DOHH2 (cell line): ENCODE measurements around the gene TMEM30A.

Experiments
- EZH2phosphoT487 ChIP-seq: fragments of 200-600 bp; sonication (generic); IDR thresholded peaks from 2 replicates; pipeline ENCODE4 v1.6.1; 2017; ENCODE audit warnings: borderline replicate concordance, mild to moderate bottlenecking, antibody characterized with exemption, low read length, moderate library complexity, mixed read lengths
- TF ChIP-seq, protein P1 (sequence below): fragments of 200-600 bp; sonication (generic); IDR thresholded peaks from one replicate; pipeline ENCODE4 v1.5.1; 2014; ENCODE audit warnings: antibody characterized with exemption, mild to moderate bottlenecking, low read depth, low read length; ENCODE audit not compliant: poor library complexity, severe bottlenecking

DNA sequence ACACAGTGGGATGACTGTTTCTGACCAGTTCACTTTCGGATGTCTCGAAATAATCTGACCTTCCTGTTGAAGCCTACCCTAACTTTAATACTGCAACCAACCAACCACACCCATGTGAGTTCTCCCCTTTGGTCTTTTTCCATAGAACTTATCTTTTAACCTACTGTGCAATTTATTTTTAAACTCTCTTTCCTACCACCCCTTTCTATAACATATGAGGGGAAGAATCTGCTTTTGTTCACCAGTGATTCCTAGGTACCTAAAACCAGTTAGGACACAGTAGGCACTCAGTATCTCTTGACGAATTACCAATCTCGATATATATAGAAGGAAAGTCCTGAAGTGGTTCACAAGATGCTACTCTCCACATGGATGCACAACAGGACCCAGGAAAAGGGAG lies 48.0 kb downstream of the TMEM30A start:
- TF ChIP-seq, protein P1, sequence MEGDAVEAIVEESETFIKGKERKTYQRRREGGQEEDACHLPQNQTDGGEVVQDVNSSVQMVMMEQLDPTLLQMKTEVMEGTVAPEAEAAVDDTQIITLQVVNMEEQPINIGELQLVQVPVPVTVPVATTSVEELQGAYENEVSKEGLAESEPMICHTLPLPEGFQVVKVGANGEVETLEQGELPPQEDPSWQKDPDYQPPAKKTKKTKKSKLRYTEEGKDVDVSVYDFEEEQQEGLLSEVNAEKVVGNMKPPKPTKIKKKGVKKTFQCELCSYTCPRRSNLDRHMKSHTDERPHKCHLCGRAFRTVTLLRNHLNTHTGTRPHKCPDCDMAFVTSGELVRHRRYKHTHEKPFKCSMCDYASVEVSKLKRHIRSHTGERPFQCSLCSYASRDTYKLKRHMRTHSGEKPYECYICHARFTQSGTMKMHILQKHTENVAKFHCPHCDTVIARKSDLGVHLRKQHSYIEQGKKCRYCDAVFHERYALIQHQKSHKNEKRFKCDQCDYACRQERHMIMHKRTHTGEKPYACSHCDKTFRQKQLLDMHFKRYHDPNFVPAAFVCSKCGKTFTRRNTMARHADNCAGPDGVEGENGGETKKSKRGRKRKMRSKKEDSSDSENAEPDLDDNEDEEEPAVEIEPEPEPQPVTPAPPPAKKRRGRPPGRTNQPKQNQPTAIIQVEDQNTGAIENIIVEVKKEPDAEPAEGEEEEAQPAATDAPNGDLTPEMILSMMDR = no peak
- no peak for TF ChIP-seq EZH2phosphoT487
